Mesothelial cell of epicardium (in vitro differentiated cells): ENCODE results near the gene ZNF609. TPM values are rescaled to one million over a fixed set of nuclear protein-coding genes. Genes with fewer than 3 reads are reported as not detected.

Experiments
- DNase-seq, 2 experiments: peaks; one replicate each; pipeline ENCODE4 v3.0.0; 2021; ENCODE audit warnings: low spot score in 2 of 2; ENCODE audit not compliant: unreplicated experiment in 2 of 2
- H3K27ac Mint-ChIP-seq: 2 replicates; pipeline ENCODE4 v1.8.0; 2021; ENCODE audit warnings: mixed read lengths
- H3K27me3 Mint-ChIP-seq: 2 replicates; pipeline ENCODE4 v1.8.0; 2021; ENCODE audit warnings: low read depth, mixed read lengths
- H3K36me3 Mint-ChIP-seq: 2 replicates; pipeline ENCODE4 v1.8.0; 2021; ENCODE audit warnings: mixed read lengths
- H3K4me1 Mint-ChIP-seq: 2 replicates; pipeline ENCODE4 v1.8.0; 2021; ENCODE audit warnings: mixed read lengths
- H3K4me3 Mint-ChIP-seq: 2 replicates; pipeline ENCODE4 v1.8.0; 2021; ENCODE audit warnings: mild to moderate bottlenecking, moderate library complexity, mixed read lengths
- H3K9me3 Mint-ChIP-seq: 2 replicates; pipeline ENCODE4 v1.8.0; 2021; ENCODE audit warnings: mixed read lengths
- total RNA-seq: library from RNA; stranded (reverse); gene quantifications from 3 replicates; pipeline ENCODE4 v1.2.1, GENCODE V29; 2021
- TF ChIP-seq, protein P1 (sequence below): fragments of 200-600 bp; sonication (generic); IDR thresholded peaks from one replicate; pipeline ENCODE4 v1.5.0; 2021; ENCODE audit warnings: antibody characterized with exemption; ENCODE audit not compliant: unreplicated experiment

Gene ZNF609
- total RNA-seq, 1 donor from 2014 or later: 76.0 TPM

DNA sequence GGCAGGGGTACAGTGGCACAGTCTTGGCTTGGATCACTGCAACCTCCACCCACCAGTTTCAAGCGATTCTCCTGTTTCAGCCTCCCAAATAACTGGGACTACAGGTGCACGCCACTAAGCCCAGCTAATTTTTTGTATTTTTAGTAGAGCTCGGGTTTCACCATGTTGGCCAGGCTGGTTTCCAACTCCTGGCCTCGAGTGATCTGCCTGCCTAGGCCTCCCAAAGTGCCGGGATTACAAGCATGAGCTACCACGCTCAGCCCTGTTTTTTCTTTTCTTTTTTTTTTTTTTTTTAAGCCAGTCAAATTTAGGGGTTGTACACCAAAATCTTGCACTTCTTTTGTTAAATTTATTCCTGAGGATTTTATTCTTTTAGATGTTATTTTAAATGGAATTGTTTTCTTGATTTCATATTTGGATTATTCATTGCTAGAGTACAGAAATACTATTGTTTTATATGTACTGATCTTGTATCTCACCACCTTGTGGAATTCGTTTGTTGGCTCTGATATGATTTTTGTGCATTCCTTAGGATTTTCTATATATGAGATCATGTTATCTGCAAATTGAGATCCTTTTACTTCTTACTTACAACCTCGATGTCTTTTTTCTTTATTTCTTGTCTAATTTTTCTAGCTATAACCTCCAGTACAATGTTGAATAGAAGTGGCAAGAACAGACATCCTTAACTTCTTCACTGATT is 65.6 kb downstream of the ZNF609 start:
- TF ChIP-seq, protein P1, sequence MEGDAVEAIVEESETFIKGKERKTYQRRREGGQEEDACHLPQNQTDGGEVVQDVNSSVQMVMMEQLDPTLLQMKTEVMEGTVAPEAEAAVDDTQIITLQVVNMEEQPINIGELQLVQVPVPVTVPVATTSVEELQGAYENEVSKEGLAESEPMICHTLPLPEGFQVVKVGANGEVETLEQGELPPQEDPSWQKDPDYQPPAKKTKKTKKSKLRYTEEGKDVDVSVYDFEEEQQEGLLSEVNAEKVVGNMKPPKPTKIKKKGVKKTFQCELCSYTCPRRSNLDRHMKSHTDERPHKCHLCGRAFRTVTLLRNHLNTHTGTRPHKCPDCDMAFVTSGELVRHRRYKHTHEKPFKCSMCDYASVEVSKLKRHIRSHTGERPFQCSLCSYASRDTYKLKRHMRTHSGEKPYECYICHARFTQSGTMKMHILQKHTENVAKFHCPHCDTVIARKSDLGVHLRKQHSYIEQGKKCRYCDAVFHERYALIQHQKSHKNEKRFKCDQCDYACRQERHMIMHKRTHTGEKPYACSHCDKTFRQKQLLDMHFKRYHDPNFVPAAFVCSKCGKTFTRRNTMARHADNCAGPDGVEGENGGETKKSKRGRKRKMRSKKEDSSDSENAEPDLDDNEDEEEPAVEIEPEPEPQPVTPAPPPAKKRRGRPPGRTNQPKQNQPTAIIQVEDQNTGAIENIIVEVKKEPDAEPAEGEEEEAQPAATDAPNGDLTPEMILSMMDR: no peak
- DNase-seq: no peak
- Mint-ChIP-seq H3K4me1 (peaks cover 40% of the 10 kb centered on the region), H3K4me3 (no peak overlapping the region), H3K36me3 (peaks cover 20% of the 10 kb centered on the region), H3K27ac (peak overlapping the region; percentile 84), H3K27me3 (no peaks in the 10 kb centered on the region), H3K9me3 (peaks cover 4% of the 10 kb centered on the region)

DNA sequence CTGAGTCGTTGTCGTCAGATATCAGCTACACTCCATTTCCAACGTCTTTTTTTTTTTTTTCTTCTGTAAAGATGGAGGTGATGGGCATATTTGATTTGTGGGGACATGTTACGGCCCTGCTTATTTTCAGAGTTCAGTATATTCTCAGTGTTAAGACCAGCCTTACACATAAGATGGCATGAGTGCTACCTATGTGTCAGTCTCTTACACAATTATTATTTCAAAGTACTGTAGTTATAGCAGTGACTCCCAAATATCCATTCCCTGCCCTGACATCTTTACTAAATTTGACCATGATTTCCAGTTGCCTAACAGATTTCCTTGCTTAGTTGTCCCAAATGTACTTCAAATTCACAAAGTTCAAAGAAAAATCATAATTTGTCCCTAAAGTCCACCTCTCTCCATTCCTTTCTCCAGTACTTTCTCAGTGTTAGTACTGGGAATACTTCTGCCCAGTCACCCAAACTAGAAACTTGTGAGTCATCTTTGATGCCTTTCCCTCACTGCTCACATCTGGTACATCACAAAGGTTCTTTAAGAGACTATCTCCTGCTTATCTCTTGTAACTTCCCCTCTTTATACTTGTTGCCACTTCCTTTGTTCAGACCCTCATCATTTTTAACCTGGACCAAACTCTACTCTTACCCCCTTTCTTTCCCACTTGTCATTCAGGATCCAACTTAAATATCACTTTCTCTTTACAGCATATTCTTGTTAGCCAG is 67.0 kb downstream of the ZNF609 start:
- Mint-ChIP-seq H3K36me3 (peaks cover 21% of the 10 kb centered on the region), H3K27me3 (no peaks in the 10 kb centered on the region), H3K9me3 (peaks cover 4% of the 10 kb centered on the region), H3K4me3 (no peak overlapping the region), H3K4me1 (peaks cover 36% of the 10 kb centered on the region), H3K27ac (peak overlapping the region; percentile 3)
- no peak for DNase-seq
- TF ChIP-seq, protein P1: no peak

DNA sequence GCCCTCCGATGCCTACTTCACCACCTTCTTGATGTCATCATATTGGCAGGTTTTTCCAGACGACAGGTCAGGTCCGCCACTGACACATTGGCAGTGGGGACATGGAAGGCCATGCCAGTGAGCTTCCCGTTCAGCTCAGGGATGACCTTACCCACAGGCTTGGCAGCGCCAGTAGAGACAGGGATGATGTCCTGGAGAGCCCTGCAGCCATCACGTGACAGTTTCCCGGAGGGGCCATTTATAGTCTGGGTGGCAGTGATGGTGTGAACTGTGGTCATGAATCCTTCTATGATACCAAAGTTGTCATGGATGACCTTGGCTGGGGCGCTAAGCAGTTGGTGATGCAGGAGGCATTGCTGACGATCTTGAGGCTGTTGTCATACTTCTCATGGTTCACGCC is 68.5 kb downstream of the ZNF609 start:
- no peaks in the 10 kb centered on the region for H3K27me3 Mint-ChIP-seq
- DNase-seq: no peak
- no peak overlapping the region for H3K27ac Mint-ChIP-seq
- TF ChIP-seq, protein P1: no peak
- peaks cover 25% of the 10 kb centered on the region for H3K36me3 Mint-ChIP-seq
- H3K4me1 Mint-ChIP-seq: peaks cover 38% of the 10 kb centered on the region
- H3K9me3 Mint-ChIP-seq: peaks cover 4% of the 10 kb centered on the region
- no peak overlapping the region for H3K4me3 Mint-ChIP-seq

DNA sequence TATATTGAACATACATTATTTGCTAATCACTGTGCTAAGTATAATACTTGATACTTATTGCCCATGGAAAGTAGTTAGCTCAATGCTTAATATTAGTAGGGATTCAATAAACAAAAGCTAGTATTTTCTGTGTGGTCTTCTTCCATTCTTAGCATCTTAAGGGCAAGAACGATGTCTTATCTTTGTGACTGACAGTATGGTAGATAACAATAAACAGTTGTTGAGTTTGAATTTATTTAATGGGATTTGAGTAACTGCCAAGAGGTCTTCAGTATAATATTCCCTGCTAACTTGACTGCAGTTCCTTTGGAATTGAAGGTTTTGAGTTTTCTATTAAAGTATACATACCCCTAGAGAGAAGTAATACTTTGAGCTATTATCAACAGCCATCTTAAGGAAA is 70.1 kb downstream of the ZNF609 start:
- TF ChIP-seq, protein P1: no peak
- Mint-ChIP-seq H3K36me3 (peaks cover 18% of the 10 kb centered on the region), H3K27ac (peak overlapping the region; percentile 45), H3K4me1 (peaks cover 39% of the 10 kb centered on the region), H3K4me3 (no peak overlapping the region), H3K27me3 (no peaks in the 10 kb centered on the region), H3K9me3 (no peaks in the 10 kb centered on the region)
- DNase-seq: no peak

DNA sequence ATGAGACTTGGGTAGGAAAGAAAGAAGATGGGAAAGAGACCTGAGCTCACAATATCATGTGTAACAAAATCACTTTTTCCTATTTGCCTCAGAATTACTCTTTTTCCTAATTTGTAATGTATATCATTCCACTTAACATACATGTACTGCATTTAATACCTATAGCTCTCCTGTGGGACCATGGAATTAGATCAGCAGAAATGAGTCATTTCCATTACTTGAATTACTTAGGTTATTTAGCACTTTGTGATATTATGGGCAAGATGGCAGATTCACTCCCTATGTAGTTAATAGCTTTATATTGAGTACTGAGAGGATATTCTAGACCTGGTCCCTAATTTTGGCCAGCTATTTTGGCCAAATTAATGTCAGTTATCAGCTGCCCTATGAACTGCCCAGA is 70.5 kb downstream of the ZNF609 start:
- Mint-ChIP-seq H3K27ac (no peak overlapping the region), H3K27me3 (no peaks in the 10 kb centered on the region), H3K36me3 (peaks cover 18% of the 10 kb centered on the region), H3K4me3 (no peak overlapping the region), H3K4me1 (peaks cover 39% of the 10 kb centered on the region), H3K9me3 (no peaks in the 10 kb centered on the region)
- TF ChIP-seq, protein P1: no peak
- no peak for DNase-seq
